ENCODE results near the gene CITED4.

CITED4 gene

GRCh38 chr1:40836283-40836682 lies 25.9 kb downstream of the CITED4 start:
- Histone ChIP-seq H3K36me3 (no peaks in the 10 kb centered on the region), H3K4me3 (ENCODE audit: low read depth, low read length) (no peak overlapping the region), H3K27me3 (ENCODE audit: insufficient read depth, low read depth, severe bottlenecking) (no peaks in the 10 kb centered on the region), H3K27ac (no peak overlapping the region), H3K9me3 (ENCODE audit: severe bottlenecking) (no peaks in the 10 kb centered on the region)
- DNase-seq = no peak
- TF ChIP-seq CTCF (IDR thresholded peaks at IDR 0.05; ENCODE audit: low read depth, low read length) = no peak

- Histone ChIP-seq H3K36me3 (no peaks in the 10 kb centered on the region), H3K27ac (no peak overlapping the region), H3K9me3 (ENCODE audit: severe bottlenecking) (no peaks in the 10 kb centered on the region), H3K4me3 (ENCODE audit: low read depth, low read length) (no peak overlapping the region), H3K27me3 (ENCODE audit: insufficient read depth, low read depth, severe bottlenecking) (no peaks in the 10 kb centered on the region)
- no peak for TF ChIP-seq CTCF (IDR thresholded peaks at IDR 0.05; ENCODE audit: low read depth, low read length)
- no peak for DNase-seq
Measured at GRCh38 chr1:40834968-40835545, 27.1 kb downstream of the CITED4 start.

GRCh38 chr1:40833979-40834378 lies 28.2 kb downstream of the CITED4 start:
- no peak overlapping the region for H3K27ac ChIP-seq
- H3K4me3 ChIP-seq (ENCODE audit: low read depth, low read length) = no peak overlapping the region
- TF ChIP-seq CTCF (IDR thresholded peaks at IDR 0.05; ENCODE audit: low read depth, low read length) = no peak
- H3K27me3 ChIP-seq (ENCODE audit: insufficient read depth, low read depth, severe bottlenecking) = no peaks in the 10 kb centered on the region
- no peaks in the 10 kb centered on the region for H3K36me3 ChIP-seq
- H3K9me3 ChIP-seq (ENCODE audit: severe bottlenecking) = no peaks in the 10 kb centered on the region
- DNase-seq = no peak

GRCh38 chr1:40831001-40831732 lies 31.0 kb downstream of the CITED4 start:
- H3K4me3 ChIP-seq (ENCODE audit: low read depth, low read length) = no peak overlapping the region
- TF ChIP-seq CTCF (IDR thresholded peaks at IDR 0.05; ENCODE audit: low read depth, low read length) = no peak
- H3K27me3 ChIP-seq (ENCODE audit: insufficient read depth, low read depth, severe bottlenecking) = no peaks in the 10 kb centered on the region
- no peak overlapping the region for H3K27ac ChIP-seq
- H3K36me3 ChIP-seq = no peaks in the 10 kb centered on the region
- H3K9me3 ChIP-seq (ENCODE audit: severe bottlenecking) = no peaks in the 10 kb centered on the region
- no peak for DNase-seq

- no peaks in the 10 kb centered on the region for H3K27me3 ChIP-seq (ENCODE audit: insufficient read depth, low read depth, severe bottlenecking)
- no peak overlapping the region for H3K4me3 ChIP-seq (ENCODE audit: low read depth, low read length)
- no peak for TF ChIP-seq CTCF (IDR thresholded peaks at IDR 0.05; ENCODE audit: low read depth, low read length)
- H3K27ac ChIP-seq = no peak overlapping the region
- H3K9me3 ChIP-seq (ENCODE audit: severe bottlenecking) = no peaks in the 10 kb centered on the region
- no peaks in the 10 kb centered on the region for H3K36me3 ChIP-seq
- no peak for DNase-seq
Measured at GRCh38 chr1:40830419-40830943, 31.7 kb downstream of the CITED4 start.

Data from WERI-Rb-1 (cell line).